GM12872 (cell line): ENCODE measurements around the gene ADAM22.

Experiments used
- CTCF ChIP-seq: IDR thresholded peaks from 3 replicates; pipeline ENCODE4 v1.5.1; 2011; ENCODE audit warnings: low read depth, mild to moderate bottlenecking, low read length, moderate library complexity; ENCODE audit not compliant: insufficient read depth

The ADAM22 gene

GRCh38 chr7:87982116-87982515, 48.1 kb downstream of the ADAM22 start:
- no peak for TF ChIP-seq CTCF

GRCh38 chr7:87984088-87984487, 50.0 kb downstream of the ADAM22 start:
- TF ChIP-seq CTCF: no peak

- no peak for TF ChIP-seq CTCF
Measured at GRCh38 chr7:87993269-87993668, 59.2 kb downstream of the ADAM22 start.

GRCh38 chr7:87999261-87999660, 65.2 kb downstream of the ADAM22 start:
- TF ChIP-seq CTCF: no peak

- TF ChIP-seq CTCF: no peak
Measured at GRCh38 chr7:88001744-88002530, 67.9 kb downstream of the ADAM22 start.

- no peak for TF ChIP-seq CTCF
Measured at GRCh38 chr7:88002617-88003016, 68.6 kb downstream of the ADAM22 start.

GRCh38 chr7:88003581-88003980, 69.5 kb downstream of the ADAM22 start:
- no peak for TF ChIP-seq CTCF
